Kidney (tissue), 14 donors: Measurements from ENCODE around the gene C16orf86. TPM values are rescaled to one million over a fixed set of nuclear protein-coding genes. Genes with fewer than 3 reads are reported as not detected.

Experiments
- DNase-seq, 5 donors: peaks; one replicate each; pipeline ENCODE4 v3.0.0-alpha.2; 2013 to 2020
- FAIRE-seq: peaks from 2 replicates; lab custom pipeline; 2012; peaks lifted over from hg19 to GRCh38; lab: Jason Lieb, UNC
- H3K27ac ChIP-seq, 2 donors: one replicate each; pipeline ENCODE4 v1.7.0; 2013; ENCODE audit warnings: low read depth in 2 of 2, low read length in 2 of 2, inconsistent platforms in 1 of 2
- H3K27me3 ChIP-seq: one replicate; pipeline ENCODE4 v1.7.1; 2013; ENCODE audit warnings: low read length, inconsistent platforms; ENCODE audit not compliant: control insufficient read depth, insufficient read depth
- H3K36me3 ChIP-seq, 3 donors: one replicate each; pipeline versions ENCODE4 v1.7.0 to v1.7.1; 2013; ENCODE audit warnings: low read length in 3 of 3, control low read depth in 1 of 3, inconsistent platforms in 1 of 3; ENCODE audit not compliant: insufficient read depth in 3 of 3, control insufficient read depth in 2 of 3
- H3K4me1 ChIP-seq, 3 donors: one replicate each; pipeline versions ENCODE4 v1.7.0 to v1.7.1; 2013; ENCODE audit warnings: low read length in 3 of 3, inconsistent platforms in 1 of 3, low read depth in 1 of 3; ENCODE audit not compliant: control insufficient read depth in 2 of 3, insufficient read depth in 2 of 3
- H3K4me3 ChIP-seq, 3 donors: one replicate each; pipeline versions ENCODE4 v1.7.0 to v1.8.1; 2013; ENCODE audit warnings: low read length in 3 of 3, control low read depth in 1 of 3, inconsistent platforms in 1 of 3
- H3K9ac ChIP-seq, 3 donors: one replicate each; pipeline versions ENCODE4 v1.7.0 to v1.7.1; 2013; ENCODE audit warnings: low read length in 3 of 3, control low read depth in 1 of 3, inconsistent platforms in 1 of 3
- H3K9me3 ChIP-seq, 3 donors: one replicate each; pipeline versions ENCODE4 v1.7.0 to v1.7.1; 2013; ENCODE audit warnings: low read length in 3 of 3, control low read depth in 1 of 3, inconsistent platforms in 1 of 3; ENCODE audit not compliant: control insufficient read depth in 2 of 3, insufficient read depth in 1 of 3
- CTCF ChIP-seq: IDR thresholded peaks from 3 replicates; pipeline ENCODE4 v1.5.1; 2012; ENCODE audit warnings: mild to moderate bottlenecking, moderate library complexity, borderline replicate concordance; ENCODE audit not compliant: insufficient read depth; ENCODE audit errors: extremely low read depth
- intact Hi-C: fragments of 100-400 bp; cut with DNase I; formaldehyde crosslinking; loops from one replicate; pipeline ENCODE4 v1.11.1; 2022
- polyA plus RNA-seq: library from polyadenylated mRNA; stranded (reverse); fragments of 350-450 nt; fragmentation: Illumina TruSeq; extraction: RNeasy Lipid Tissue Mini Kit (QIAGEN cat#74804); gene quantifications from one replicate; pipeline ENCODE4 v1.2.3, GENCODE V29; 2014; ENCODE audit warnings: low read depth, low replicate concordance; ENCODE audit not compliant: insufficient read depth
- total RNA-seq: library from RNA; stranded (reverse); fragmentation: NEBNext Ultra II Directional; extraction: Animal tissue kit (Norgen Biotek cat#: 25700); gene quantifications from one replicate; pipeline ENCODE4 v1.2.1, GENCODE V29; 2021
- donor health status: control.
- donor health status: control.
- donor health status: control.
- donor health status: control.
- donor health status: control.
- donor health status: DM: yes; HTN: yes; CAD: no.
- donor health status: Normal renal cell carcinoma (clear cell type).

Gene C16orf86
- total and polyA plus RNA-seq, 2 donors from 2014 or later = 6.6 to 11.2 TPM

DNA sequence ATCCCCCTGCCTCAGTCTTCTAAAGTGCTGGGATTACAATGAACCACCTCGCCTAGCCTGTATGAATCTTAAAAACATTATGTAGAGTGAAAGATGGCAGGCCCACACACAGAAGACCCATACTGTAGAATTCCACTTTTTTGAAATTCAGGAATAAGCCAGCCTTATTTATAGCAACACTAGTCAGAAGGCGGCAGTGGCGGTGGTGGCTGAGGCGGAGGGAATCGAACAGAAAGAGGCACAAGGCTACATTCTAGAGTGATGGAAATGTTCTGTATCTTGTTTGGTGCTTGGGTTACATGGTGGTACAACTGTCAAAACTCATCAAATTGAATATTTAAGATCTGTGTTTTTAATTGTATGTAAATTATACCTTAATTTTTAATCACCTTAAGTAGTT, 41.2 kb downstream of the C16orf86 start:
- Histone ChIP-seq H3K9me3 (no peaks in the 10 kb centered on the region), H3K4me3 (no peak overlapping the region), H3K4me1 (no peaks in the 10 kb centered on the region), H3K36me3 (no peaks in the 10 kb centered on the region), H3K27ac (no peak overlapping the region), H3K27me3 (no peaks in the 10 kb centered on the region), H3K9ac (no peak overlapping the region)
- FAIRE-seq (no peak), DNase-seq (no peak)
- TF ChIP-seq CTCF = no peak
- intact Hi-C loops = no loop called here

DNA sequence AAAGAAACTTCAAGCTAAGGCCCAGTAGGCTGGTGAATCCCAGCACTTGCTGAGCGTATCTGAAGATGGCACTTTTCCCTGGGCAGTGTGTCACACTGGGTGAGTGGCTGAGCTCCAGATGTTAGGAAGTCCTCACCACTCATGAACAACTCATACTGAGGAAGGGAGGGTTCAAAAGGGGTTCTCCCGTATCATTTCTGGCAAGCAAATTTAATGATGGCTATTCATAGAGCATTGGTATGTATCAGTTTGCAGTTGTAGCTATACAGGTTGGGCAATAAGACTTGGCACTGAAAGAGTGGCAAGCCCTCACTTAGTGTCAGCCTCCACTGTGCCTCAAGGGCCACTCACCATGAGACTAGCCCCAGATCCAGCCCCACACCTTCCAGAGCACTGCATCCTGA, 41.8 kb downstream of the C16orf86 start:
- H3K9ac ChIP-seq = no peak overlapping the region
- H3K27ac ChIP-seq = no peak overlapping the region
- H3K27me3 ChIP-seq = no peaks in the 10 kb centered on the region
- intact Hi-C loops = no loop called here
- TF ChIP-seq CTCF = no peak
- H3K4me1 ChIP-seq = no peaks in the 10 kb centered on the region
- no peak overlapping the region for H3K4me3 ChIP-seq
- no peak for DNase-seq
- no peaks in the 10 kb centered on the region for H3K9me3 ChIP-seq
- no peak for FAIRE-seq
- H3K36me3 ChIP-seq = peaks cover 0 to 3% (median 0%) of the 10 kb centered on the region in 3 donors

GRCh38 chr16:67709050-67709449, 42.4 kb downstream of the C16orf86 start:
- H3K9ac ChIP-seq = no peak overlapping the region
- H3K27me3 ChIP-seq = no peaks in the 10 kb centered on the region
- DNase-seq (no peak), FAIRE-seq (no peak)
- peaks cover 0 to under 1% (median 0%) of the 10 kb centered on the region in 3 donors for H3K4me1 ChIP-seq
- H3K9me3 ChIP-seq = no peaks in the 10 kb centered on the region
- no peak overlapping the region for H3K27ac ChIP-seq
- H3K36me3 ChIP-seq = peaks cover 0 to 3% (median 0%) of the 10 kb centered on the region in 3 donors
- no peak overlapping the region for H3K4me3 ChIP-seq
- TF ChIP-seq CTCF = no peak
- intact Hi-C loops = no loop called here

DNA sequence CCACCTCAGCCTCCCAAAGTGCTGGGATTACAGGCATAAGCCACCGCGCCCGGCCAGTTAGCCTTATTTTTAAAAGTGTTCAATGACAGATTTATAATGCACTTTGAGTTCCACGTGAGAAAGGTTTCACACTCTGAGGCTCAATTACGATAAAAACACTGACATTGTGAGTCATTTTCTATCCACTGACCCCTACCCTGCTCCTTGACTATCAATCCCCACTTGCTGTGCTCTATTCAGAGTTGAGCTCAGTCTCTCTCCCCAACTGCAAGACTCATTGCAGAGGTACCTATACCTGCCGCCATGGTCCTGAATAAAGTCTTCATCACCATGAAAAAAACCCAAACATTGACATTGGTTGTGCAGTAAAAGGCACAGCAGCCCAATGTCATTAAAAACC, 44.0 kb downstream of the C16orf86 start:
- no peak for DNase-seq
- no peak for TF ChIP-seq CTCF

More for the DNA sequence above, 44.0 kb downstream of the C16orf86 start:
- H3K36me3 ChIP-seq = peaks cover 0 to 3% (median 0%) of the 10 kb centered on the region in 3 donors
- H3K4me1 ChIP-seq = peaks cover 0 to 8% (median 0%) of the 10 kb centered on the region in 3 donors
- no peak overlapping the region for H3K27ac ChIP-seq
- no peak for FAIRE-seq
- no peaks in the 10 kb centered on the region for H3K9me3 ChIP-seq
- no peaks in the 10 kb centered on the region for H3K27me3 ChIP-seq
- H3K4me3 ChIP-seq = no peak overlapping the region
- H3K9ac ChIP-seq = no peak overlapping the region
- intact Hi-C loops = no loop called here
